ENCODE measurements around the gene ITGB5.

ITGB5 gene

DNA sequence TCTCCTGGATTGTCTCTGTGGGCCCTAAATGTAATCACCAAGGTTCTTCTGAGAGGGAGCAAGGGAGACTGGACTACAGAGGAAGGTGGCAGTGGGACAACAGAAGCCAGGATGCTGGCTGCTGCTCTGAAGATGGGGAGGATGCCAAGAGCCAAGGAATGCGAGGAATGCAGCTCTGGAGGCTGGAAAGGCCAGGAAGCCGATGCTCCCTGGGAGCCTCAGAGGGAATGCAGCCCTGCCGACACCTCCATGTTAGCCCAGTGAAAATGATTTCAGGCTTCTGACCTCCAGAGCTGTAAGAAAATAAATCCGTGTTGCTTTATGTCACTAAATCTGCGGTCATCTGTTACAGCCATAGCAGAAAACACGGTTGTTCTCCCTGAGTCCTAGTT is 112.8 kb downstream of the ITGB5 start:
- in situ Hi-C loops (cut with MboI; ENCODE audit: low sequenced_read_pairs): no loop called here

DNA sequence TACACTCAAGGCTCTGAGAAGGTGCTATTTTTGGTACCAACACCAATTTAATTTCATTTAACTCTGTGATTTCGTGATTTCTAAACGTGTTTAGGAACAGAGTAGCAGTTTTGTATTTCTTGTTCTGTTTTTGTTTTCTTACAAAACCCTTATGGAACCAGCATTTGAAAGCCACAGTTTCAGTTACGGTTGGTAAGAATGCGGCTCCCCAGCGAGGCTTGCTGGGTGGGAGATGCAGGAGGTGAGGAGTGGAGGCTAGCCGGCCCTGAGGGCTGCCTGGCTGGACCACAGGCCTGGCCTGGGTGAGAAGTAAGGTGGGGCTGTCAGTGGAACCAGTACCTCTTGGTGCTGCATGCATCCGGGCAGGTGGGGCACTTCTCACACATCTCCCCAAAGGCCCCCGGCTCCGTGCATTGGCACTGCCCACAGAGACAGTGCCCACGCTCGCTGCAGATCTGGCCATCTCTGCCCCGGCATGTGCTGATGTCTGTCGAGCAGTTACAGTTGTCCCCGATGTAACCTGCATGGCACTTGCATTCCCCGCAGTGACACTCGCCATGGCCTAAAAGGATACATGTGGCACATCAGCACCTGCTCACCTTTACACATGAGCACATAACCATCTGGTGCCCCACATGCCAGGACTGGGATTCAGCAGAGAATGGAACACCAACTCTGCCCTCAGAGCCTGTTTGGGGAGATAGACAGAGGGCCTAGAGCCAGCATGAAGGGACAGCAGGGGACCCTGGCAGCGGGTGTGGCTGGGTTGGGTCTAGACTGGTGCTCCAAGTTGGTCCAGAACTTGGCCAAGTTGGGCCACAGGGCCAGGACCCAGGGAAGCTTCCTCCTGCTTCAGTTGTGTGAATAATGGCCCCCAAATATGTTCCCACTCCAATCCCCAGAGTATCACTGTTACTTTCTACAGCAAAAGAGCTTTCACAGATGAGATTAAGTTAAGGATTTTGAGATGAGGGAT is 113.5 kb downstream of the ITGB5 start:
- in situ Hi-C loops (cut with MboI; ENCODE audit: low sequenced_read_pairs): no loop called here

DNA sequence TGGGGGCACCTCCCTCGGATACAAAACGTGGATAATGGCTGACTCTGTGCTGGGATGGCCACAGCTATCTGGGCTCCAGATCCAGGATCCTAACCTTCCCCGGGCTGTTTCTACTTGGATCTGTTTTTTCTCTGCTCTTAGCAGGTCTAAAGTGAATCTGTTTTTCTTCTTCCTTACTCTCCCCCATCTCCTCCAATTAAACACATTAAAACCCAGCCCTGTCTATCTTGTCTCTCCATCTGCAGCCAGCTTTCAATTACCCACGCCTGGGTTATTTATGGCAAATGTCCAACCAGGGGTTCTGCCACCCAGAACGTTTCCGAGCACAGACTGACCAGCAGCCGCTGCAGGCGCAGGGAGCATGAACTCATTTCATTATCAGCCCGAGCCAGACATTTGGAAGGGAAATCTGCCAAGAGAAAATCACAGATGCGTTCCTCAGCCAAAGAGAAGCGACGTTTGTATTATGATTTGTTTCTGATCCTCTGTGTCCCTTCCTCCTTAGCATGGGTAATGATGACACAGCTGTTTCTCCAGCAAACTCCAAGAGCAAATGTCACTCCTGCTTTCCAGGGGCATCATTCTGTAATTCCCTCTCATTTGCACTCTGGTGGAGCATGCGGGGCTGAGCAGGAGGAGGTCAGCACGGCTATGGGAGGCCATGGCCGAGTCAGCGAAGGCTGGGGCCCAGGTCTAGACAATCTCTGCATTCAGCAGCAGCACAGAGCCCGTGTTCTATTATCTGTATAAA is 114.9 kb downstream of the ITGB5 start:
- in situ Hi-C loops (cut with MboI; ENCODE audit: low sequenced_read_pairs): no loop called here

DNA sequence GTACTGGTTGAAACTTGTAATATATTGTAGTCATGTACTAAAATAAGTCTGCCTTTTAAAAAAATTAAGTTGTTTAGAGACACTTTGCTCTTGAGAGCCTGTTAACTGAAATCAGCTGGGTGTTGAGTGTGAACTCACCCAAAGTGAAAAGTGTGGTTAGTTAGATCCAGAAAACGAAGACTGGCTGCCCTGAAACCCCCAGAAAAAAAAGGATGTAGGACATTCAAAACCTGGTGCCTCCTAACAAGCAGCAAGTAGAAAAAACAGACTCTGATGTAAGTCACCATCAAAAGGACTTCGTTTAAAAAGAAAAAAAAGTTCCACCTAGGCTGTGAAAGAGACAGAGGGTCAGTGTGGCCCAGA is 116.1 kb downstream of the ITGB5 start:
- in situ Hi-C loops (cut with MboI; ENCODE audit: low sequenced_read_pairs): no loop called here

DNA sequence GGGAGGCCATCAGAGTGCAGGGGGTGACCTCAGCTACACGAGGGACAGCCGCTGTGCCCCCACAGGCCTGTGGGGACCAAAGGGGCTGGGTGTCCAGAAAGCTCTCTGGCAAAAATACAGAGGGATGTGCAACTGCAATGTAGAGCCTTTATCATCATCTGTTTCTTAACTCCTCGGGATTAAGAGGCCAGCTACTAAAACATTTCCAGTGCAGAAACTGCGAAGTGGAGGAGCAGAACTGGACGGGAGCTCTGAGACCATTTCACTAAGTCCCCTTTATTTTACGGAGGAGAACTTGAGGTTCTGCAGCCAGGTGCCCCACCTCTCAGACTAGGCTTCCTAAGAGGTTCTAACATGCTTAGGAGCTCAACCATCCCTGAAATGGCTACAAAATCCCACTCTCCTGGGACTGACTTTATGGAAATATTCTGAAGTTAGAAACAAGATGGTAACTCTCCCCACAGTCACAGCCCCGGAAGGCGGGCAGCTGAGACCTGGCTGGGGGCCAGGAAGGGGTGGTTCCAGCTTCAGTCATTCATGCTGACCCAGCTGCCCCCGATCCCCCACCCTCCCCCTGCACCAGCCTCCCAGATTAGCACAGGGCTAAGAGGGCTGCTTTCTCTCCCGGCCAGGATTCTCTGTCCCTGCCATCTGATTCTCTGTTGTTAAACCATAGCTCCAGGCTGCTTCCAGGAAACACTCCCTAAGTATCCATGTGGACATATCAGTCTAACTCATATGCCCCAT is 116.7 kb downstream of the ITGB5 start:
- in situ Hi-C loops (cut with MboI; ENCODE audit: low sequenced_read_pairs): no loop called here

DNA sequence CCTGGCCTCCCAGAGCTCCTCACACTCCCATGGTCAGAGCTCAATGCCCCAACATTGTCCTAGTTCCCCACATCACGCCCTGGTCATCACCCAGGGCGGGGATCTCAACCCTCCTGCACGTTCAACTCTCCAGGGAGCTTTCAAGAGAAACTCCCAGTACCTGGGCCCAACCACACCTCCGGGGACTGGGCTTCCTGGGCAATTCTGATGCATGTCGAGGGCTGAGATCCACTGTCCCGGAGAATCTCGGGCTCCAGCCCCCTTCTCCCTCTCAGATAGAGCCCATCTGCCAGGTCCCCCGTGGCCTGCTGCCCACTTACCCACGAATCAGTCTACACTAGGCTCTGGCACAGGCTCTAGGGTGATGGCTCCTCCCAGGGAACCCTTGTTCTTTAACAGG is 117.7 kb downstream of the ITGB5 start:
- in situ Hi-C loops (cut with MboI; ENCODE audit: low sequenced_read_pairs): no loop called here

DNA sequence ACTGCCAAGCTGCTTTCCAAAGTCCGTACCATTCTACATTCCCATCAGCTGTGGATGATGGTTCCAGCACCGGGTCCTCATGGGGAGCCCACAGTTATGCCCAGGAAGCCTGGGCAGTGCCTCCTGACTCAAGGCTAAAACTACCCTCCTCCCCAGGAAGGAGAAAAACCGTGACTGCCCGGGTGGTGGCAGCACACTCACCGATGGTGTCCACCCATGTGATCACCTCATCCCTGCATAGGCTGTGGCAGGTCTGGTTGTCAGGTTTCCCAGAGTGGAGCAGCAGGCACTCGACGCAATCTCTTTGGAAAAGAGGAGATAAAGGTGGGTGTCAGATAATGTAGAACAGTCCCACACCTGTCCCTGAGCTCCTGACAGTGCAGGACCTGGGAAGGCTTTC is 118.4 kb downstream of the ITGB5 start:
- in situ Hi-C loops (cut with MboI; ENCODE audit: low sequenced_read_pairs): no loop called here

DNA sequence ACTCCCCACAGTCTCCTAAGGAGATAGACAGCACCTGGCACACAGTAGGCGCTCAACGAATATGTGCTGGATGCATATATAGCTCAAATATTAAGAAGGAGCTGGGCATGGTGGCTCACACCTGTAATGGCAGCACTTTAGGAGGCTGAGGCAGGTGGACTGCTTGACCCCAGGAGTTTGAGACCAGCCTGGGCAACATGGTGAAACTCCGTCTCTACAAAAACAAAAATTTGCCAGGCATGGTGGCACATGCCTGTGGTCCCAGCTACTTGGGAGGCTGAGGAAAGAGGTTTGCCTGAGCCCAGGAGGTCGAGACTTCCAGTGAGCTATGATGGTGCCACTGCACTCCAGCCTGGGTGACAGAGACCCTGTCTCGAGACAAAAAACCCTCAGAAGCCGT is 119.5 kb downstream of the ITGB5 start:
- in situ Hi-C loops (cut with MboI; ENCODE audit: low sequenced_read_pairs): no loop called here

DNA sequence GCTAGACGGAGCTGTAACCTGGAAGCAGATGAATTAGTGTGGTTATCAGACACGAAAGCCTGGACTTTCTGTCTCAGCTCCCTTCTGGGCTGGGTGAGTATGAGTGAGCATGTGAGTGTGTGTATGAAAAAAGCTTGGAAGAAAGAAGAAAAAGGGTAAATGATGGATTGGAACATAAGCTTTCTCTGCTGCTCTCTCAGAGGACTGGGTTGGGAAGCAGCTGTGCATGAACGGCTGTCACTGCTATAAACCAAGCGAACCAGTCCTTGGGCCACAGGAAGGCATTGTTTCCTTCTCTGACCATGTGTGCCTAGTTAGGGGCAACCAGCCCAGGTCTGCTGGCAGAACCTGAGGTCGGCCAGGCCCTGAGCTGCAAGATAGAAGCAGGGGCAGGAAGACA is 119.9 kb downstream of the ITGB5 start:
- in situ Hi-C loops (cut with MboI; ENCODE audit: low sequenced_read_pairs): no loop called here

DNA sequence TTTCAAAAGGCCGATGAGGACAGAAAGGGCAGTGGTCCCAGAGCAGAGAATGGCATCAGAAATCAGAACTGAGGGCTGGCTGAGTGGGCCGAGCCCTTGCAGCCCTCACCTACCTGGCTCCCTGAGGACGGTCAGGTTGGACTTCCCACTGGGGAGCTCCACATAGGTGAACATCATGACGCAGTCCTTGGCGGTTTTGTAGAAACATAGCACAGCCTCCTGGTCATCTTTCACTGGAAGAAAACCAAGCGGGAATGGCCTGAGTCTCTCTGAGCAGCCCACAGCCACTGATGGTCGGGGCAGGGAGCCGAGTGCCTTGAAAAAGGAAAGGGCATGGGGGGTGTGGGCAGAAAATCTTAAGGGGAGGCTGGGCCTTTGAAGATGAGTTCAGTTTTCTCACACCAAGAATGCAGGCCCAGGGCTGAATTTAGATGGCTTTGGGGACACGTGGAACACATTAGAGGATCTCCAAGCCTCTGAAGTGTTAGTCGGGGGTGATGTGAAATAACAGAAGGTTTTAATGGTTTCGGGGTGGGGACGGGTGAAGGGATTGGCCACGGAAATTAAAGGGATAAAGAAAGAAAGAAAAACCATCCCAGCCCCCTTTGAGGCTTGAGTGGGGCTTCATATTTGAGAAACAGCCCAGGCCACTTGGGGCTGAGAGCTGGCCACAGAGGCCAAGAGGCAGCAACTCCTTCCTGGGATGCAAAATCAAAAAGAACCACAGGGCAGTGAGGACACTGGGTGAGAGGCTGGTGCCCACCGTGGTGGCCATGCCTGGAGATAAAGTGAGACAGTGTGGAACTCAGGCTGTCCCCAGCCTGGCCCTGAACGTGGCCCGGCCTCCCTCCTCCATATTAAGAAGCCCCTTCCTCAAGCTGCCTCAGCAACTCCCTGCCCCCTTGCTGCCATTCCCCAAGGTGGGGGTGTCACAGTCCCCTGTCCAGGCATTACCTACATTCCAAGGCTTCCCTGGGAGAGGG is 120.8 kb downstream of the ITGB5 start:
- in situ Hi-C loops (cut with MboI; ENCODE audit: low sequenced_read_pairs): no loop called here

DNA sequence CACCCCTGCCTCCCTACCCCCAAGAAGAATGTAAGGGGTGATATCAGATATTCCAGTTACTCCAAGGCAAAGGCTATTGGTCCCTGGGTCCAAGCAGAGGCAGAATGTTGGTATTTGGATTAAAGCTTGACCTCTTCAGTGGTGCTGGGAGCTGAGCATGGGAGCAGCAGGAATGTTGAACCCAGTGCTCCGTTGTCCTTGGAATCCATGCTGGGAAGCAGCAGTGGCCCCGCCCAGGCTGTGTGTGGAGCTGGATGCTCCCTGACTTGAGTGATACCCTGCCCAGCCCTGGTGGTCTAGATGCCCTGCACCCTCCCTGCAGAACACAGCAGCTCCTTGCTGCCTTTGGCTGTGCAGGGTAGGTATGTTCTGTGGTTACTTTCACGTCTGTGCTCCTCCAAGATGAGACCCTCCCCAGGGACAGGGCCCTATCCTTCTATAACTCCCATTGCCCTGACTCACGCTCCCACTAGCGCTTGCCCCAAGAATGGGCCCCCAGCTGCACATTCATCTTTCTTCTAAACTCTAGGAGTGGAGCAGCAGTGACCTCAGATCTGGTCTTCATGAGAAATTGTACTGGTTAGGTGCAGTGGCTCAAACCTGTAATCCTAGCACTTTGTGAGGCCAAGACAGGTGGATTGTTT is 121.8 kb downstream of the ITGB5 start:
- in situ Hi-C loops (cut with MboI; ENCODE audit: low sequenced_read_pairs): no loop called here

DNA sequence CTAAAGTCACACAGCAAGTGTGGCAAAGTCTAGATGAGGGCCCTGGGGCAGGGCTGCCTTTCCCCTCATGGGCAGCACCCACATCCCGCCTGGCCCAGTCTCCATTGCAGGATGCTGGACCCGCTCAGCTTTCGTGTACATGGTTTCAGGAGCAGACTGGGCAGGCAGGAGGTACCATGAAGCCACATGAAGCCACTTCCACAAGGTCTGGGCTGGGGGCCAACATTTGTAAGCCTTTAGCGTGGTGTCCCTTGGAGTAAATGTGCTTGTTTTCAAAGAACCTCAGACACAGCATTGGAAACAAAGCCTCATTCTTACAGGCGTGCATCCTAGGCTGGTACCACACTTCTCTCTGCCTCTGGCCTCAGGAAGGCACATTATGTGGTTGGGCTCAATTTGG is 122.4 kb downstream of the ITGB5 start:
- in situ Hi-C loops (cut with MboI; ENCODE audit: low sequenced_read_pairs): no loop called here

DNA sequence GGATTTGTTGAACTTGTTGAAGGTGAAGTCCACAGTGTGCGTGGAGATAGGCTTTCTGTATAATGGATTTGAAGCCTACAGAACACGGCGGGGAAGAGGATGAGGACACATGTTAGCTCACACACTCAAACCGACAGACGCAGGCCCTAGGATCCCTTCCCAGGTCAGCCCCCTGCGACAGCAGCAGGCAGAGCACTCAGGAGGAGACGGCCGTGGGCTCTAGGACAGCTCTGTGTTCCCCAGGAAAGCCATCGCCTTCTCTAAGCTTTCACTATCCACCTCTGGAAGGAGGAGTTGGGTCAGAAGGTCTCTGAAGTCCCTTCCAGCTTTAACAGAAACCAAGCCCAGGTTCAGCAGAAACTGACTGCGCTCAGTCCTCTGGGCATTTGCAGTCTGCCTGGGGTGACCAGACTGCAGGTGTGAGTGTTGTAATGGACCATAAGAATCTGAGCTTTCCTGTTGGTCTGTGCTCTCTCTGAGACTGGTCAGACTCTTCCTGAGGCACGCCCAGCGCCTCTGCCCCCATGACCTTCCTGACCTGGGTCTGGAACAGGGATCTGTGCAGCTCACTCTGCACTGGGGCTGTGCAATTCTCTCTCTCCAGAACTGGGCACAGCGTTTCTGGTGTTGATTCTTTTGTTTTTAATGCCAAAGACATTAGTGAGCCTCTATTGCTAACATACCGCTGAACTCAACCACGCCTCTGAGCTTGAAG is 123.4 kb downstream of the ITGB5 start:
- in situ Hi-C loops (cut with MboI; ENCODE audit: low sequenced_read_pairs): no loop called here

DNA sequence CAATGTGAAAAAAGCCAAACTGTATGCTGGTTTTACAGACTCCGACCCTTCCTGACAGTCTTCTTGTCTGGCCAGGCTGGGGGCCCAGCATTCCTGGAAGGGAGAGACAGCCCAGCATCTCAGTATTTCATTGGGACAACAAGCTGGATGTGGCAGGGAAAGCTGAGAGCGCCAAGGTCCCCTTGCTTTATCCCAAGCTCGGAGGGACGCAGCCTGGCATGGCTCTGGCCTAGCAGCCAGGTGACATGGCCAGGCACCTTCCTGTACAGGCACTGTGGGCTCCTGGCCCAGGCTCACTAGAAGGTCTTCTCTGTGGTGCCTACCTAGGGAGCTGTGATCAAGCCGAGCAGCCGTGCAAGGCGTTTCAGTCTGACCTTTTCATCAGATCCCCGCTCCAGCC is 124.0 kb downstream of the ITGB5 start:
- in situ Hi-C loops (cut with MboI; ENCODE audit: low sequenced_read_pairs): no loop called here

DNA sequence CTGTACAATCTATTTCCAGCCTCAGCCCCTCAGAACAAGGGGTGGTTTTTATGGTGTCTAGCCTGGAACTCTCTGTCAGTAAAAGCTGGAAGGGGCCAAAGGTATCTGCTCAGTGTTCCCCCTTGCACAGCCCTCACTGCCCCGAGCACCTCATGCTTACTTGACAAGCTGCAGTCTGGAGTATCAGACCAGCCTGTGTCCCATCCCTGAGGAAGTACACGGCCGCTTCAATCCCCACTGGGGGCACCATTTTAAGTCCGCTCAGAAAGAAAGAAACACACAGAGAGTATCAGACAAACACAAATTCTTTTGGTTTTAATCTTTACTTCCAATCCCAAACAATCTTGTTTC is 124.5 kb downstream of the ITGB5 start:
- in situ Hi-C loops (cut with MboI; ENCODE audit: low sequenced_read_pairs): no loop called here

DNA sequence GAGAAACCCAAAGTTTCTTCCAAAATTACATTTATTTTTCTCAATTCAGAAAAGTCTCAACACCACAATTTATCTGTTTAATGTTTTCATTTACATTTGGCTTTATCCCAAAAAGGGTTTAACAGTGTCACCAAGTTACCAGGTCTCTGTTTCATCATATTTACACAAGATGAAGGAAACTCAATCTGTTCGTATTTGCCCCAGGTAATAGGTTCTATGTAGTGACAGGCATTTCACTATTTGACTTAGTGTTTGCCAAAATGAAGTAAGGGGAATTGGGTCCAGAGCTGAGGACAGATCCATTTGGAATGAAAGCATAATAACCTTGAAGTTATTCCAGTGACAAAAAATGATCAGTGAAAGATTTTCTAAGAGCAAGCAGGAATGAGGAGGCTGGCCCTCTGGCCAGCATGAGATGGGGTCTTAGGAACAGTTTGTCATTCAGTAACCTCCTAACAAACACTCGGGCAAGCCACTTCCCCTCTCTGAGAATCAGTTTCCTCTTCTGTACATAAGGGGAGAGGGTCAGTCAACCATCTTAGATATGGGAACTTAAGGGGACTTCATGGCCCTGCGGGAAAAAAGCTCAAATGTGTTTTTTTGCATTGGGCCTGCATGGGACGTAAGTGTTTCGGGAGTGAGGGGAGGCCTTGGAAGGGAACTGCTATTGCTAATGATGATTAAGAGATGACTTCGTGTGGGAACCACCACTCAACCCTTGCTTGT is 125.1 kb downstream of the ITGB5 start:
- in situ Hi-C loops (cut with MboI; ENCODE audit: low sequenced_read_pairs): no loop called here

DNA sequence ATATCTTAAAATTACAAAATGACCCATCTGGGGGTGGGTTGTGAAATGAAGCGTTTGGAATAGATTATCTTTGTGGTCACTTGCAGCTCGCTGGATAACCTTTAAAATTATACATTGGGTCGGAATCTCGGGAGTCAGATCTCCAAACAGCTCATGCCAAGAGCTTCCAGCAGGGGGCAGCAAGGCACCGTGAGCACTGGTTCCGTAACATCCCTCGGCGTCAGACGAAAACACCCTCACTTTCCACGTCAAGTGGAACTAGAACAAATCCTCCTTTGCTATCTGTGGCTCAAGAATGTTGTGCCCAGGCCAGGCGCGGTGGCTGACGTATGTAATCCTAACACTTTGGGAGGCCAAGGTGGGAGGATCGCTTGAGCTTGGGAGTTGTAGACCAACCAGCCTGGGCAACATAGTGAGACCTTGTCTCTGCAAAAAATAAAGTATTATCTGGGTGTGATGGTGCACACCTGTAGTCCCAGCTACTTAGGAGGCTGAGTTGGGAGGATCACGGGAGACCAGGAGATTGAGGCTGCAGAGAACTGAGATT is 125.8 kb downstream of the ITGB5 start:
- in situ Hi-C loops (cut with MboI; ENCODE audit: low sequenced_read_pairs): no loop called here

DNA sequence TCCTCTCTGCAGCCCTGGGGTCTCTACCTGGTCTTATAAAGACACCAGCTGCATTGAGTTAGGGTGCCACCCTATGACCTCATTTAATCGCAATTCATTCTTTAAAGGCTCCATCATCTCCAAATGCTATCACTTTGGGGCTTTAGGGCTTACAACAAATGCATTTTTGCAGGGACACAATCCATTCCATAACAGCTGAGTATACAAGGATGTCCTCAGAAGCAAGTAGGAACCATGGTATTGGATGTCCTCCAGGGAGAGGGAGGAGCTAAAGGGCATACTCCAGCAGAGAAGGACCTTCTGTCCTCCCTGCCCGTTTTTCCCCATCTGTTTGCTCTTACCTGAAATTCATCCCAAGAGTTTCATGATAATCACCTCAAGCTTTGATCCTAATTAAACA is 126.6 kb downstream of the ITGB5 start:
- in situ Hi-C loops (cut with MboI; ENCODE audit: low sequenced_read_pairs): no loop called here
